Vagina (tissue), 2 donors: ENCODE data around the gene BLACAT1. TPM values are rescaled to one million over a fixed set of nuclear protein-coding genes. Genes with fewer than 3 reads are reported as not detected.

Experiments
- microRNA counts, 2 donors: library from miRNA; unstranded; fragments of <30 nt; microRNA quantifications; one replicate each; lab custom pipeline; 2016 to 2017
- microRNA-seq: library from miRNA; unstranded; fragments of <30 nt; microRNA quantifications from one replicate; pipeline ENCODE4, GENCODE V29; 2017; ENCODE audit warnings: borderline number of aligned reads, borderline replicate concordance
- small RNA-seq: library from RNA; depleted of rRNA; stranded (forward); fragments of <200 nt; gene quantifications from one replicate; pipeline ENCODE3, GENCODE V24; 2016
- total RNA-seq: library from RNA; depleted of rRNA; stranded (reverse); fragments of >200 nt; gene quantifications from one replicate; pipeline ENCODE4 v1.2.3, GENCODE V29; 2016

The BLACAT1 gene
- total RNA-seq, 1 donor from 2014 or later, result 0.98 TPM

MicroRNA genes within 50 kb of the gene (microRNA counts, 767-probe panel; counts per million panel counts)
- 3,003 to 3,186 counts per million in 2 donors for microRNA hsa-miR-135b-5p (lab: Ali Mortazavi, UCI)

Small RNAs within 50 kb of the gene (microRNA-seq; reads per million reads assigned to microRNA genes)
- gene MIR135B, result 90.5 reads per million, percentile 50 among the genes with 10 or more reads in this experiment

Small RNAs within 50 kb of the gene (small RNA-seq; reads per million reads assigned to genes)
- gene MIR135B, result not detected

Other genes with a start within 250 kb of the BLACAT1 start
- gene DSTYK, start 244.3 kb downstream of the BLACAT1 start, total RNA-seq, result 12.0 TPM
- gene TMCC2, start 228.1 kb downstream of the BLACAT1 start, total RNA-seq, result 4.9 TPM
- 49.6 TPM for gene NUAK2, start 134.3 kb downstream of the BLACAT1 start, total RNA-seq
- gene KLHDC8A, start 99.1 kb downstream of the BLACAT1 start, total RNA-seq, result not detected
- not detected for gene LEMD1, start 34.0 kb downstream of the BLACAT1 start, total RNA-seq
- 27.0 TPM for gene CDK18, start 48.6 kb upstream of the BLACAT1 start, total RNA-seq
- 24.1 TPM for gene ELK4, start 176.0 kb upstream of the BLACAT1 start, total RNA-seq
- gene SLC45A3, start 224.5 kb upstream of the BLACAT1 start, total RNA-seq, result 0.25 TPM